Uterus (tissue), 2 donors: ENCODE results near the gene CNNM2.

Source experiments
- POLR2A ChIP-seq, 2 donors: fragments of 450-650 bp; IDR thresholded peaks; one replicate each; pipeline ENCODE4 v1.6.1; 2016; ENCODE audit warnings: antibody characterized with exemption in 2 of 2, mild to moderate bottlenecking in 1 of 2, moderate library complexity in 1 of 2
- TF ChIP-seq, protein P1 (sequence below), 4 experiments: fragments of 200-600 bp in 2 of 4; fragments of 450-650 bp in 2 of 4; sonication (generic) in 2 of 4; IDR thresholded peaks; one replicate each; pipeline ENCODE4 v1.5.1; 2016 to 2019; ENCODE audit warnings: antibody characterized with exemption in 4 of 4, mild to moderate bottlenecking in 2 of 4, moderate library complexity in 1 of 4

- TF ChIP-seq POLR2A (IDR thresholded peaks at IDR 0.05): no peak
- TF ChIP-seq, protein P1, sequence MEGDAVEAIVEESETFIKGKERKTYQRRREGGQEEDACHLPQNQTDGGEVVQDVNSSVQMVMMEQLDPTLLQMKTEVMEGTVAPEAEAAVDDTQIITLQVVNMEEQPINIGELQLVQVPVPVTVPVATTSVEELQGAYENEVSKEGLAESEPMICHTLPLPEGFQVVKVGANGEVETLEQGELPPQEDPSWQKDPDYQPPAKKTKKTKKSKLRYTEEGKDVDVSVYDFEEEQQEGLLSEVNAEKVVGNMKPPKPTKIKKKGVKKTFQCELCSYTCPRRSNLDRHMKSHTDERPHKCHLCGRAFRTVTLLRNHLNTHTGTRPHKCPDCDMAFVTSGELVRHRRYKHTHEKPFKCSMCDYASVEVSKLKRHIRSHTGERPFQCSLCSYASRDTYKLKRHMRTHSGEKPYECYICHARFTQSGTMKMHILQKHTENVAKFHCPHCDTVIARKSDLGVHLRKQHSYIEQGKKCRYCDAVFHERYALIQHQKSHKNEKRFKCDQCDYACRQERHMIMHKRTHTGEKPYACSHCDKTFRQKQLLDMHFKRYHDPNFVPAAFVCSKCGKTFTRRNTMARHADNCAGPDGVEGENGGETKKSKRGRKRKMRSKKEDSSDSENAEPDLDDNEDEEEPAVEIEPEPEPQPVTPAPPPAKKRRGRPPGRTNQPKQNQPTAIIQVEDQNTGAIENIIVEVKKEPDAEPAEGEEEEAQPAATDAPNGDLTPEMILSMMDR (IDR thresholded peaks at IDR 0.05): no peak
Measured at GRCh38 chr10:103041391-103041790, 123.3 kb downstream of the CNNM2 start.
